Measurements from ENCODE around the gene GDE1. TPM values are rescaled to one million over a fixed set of nuclear protein-coding genes. Genes with fewer than 3 reads are reported as not detected.

The GDE1 gene
- total RNA-seq, 1 experiment from 2014 or later = 65.7 TPM

- ChIA-PET POLR2A (no interaction called here), CTCF (interaction anchor here (1.8 kb wide), 1 partner anchor 15 kb away, joined by 5 read pairs; no protein-coding TSS in a partner anchor)
- no peak overlapping the region for H3K4me3 Mint-ChIP-seq
- H3K9me3 Mint-ChIP-seq = no peaks in the 10 kb centered on the region
- H3K27ac Mint-ChIP-seq = no peak overlapping the region
- H3K36me3 Mint-ChIP-seq = peaks cover 44% of the 10 kb centered on the region
- H3K27me3 Mint-ChIP-seq (ENCODE audit: low read depth) = no peaks in the 10 kb centered on the region
- ATAC-seq (no peak), DNase-seq (ENCODE audit: low spot score) (no peak)
- TF ChIP-seq GABPB1 (CRISPR knock-in tag; IDR thresholded peaks at IDR 0.05) (no peak), JAZF1 (CRISPR knock-in tag; IDR thresholded peaks at IDR 0.05) (no peak), GRHL2 (CRISPR knock-in tag; IDR thresholded peaks at IDR 0.05; ENCODE audit: insufficient replicate concordance, severe bottlenecking) (no peak), MXD4 (CRISPR knock-in tag; IDR thresholded peaks at IDR 0.05; ENCODE audit: borderline replicate concordance) (no peak), TEAD1 (CRISPR knock-in tag; IDR thresholded peaks at IDR 0.05) (no peak), GTF2I (CRISPR knock-in tag; conservative IDR thresholded peaks at IDR 0.05) (no peak)
- TF ChIP-seq, protein P1, sequence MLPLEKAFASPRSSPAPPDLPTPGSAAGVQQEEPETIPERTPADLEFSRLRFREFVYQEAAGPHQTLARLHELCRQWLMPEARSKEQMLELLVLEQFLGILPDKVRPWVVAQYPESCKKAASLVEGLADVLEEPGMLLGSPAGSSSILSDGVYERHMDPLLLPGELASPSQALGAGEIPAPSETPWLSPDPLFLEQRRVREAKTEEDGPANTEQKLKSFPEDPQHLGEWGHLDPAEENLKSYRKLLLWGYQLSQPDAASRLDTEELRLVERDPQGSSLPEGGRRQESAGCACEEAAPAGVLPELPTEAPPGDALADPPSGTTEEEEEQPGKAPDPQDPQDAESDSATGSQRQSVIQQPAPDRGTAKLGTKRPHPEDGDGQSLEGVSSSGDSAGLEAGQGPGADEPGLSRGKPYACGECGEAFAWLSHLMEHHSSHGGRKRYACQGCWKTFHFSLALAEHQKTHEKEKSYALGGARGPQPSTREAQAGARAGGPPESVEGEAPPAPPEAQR (CRISPR knock-in tag; IDR thresholded peaks at IDR 0.05) = no peak
- TF ChIP-seq, protein P2, sequence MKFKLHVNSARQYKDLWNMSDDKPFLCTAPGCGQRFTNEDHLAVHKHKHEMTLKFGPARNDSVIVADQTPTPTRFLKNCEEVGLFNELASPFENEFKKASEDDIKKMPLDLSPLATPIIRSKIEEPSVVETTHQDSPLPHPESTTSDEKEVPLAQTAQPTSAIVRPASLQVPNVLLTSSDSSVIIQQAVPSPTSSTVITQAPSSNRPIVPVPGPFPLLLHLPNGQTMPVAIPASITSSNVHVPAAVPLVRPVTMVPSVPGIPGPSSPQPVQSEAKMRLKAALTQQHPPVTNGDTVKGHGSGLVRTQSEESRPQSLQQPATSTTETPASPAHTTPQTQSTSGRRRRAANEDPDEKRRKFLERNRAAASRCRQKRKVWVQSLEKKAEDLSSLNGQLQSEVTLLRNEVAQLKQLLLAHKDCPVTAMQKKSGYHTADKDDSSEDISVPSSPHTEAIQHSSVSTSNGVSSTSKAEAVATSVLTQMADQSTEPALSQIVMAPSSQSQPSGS (CRISPR knock-in tag; IDR thresholded peaks at IDR 0.05; ENCODE audit: borderline replicate concordance, low read depth) = no peak
- TF ChIP-seq, protein P3, sequence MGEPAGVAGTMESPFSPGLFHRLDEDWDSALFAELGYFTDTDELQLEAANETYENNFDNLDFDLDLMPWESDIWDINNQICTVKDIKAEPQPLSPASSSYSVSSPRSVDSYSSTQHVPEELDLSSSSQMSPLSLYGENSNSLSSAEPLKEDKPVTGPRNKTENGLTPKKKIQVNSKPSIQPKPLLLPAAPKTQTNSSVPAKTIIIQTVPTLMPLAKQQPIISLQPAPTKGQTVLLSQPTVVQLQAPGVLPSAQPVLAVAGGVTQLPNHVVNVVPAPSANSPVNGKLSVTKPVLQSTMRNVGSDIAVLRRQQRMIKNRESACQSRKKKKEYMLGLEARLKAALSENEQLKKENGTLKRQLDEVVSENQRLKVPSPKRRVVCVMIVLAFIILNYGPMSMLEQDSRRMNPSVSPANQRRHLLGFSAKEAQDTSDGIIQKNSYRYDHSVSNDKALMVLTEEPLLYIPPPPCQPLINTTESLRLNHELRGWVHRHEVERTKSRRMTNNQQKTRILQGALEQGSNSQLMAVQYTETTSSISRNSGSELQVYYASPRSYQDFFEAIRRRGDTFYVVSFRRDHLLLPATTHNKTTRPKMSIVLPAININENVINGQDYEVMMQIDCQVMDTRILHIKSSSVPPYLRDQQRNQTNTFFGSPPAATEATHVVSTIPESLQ (CRISPR knock-in tag; IDR thresholded peaks at IDR 0.05) = no peak
- TF ChIP-seq, protein P4, sequence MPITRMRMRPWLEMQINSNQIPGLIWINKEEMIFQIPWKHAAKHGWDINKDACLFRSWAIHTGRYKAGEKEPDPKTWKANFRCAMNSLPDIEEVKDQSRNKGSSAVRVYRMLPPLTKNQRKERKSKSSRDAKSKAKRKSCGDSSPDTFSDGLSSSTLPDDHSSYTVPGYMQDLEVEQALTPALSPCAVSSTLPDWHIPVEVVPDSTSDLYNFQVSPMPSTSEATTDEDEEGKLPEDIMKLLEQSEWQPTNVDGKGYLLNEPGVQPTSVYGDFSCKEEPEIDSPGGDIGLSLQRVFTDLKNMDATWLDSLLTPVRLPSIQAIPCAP (CRISPR knock-in tag; IDR thresholded peaks at IDR 0.05) = no peak
- H3K4me1 Mint-ChIP-seq = peaks cover 24% of the 10 kb centered on the region
Observed at GRCh38 chr16:19517424-19518089, 4.3 kb downstream of the GDE1 start.

GRCh38 chr16:19515757-19516156, 6.1 kb downstream of the GDE1 start:
- no peak overlapping the region for H3K27ac Mint-ChIP-seq
- H3K36me3 Mint-ChIP-seq = peaks cover 54% of the 10 kb centered on the region
- peaks cover 12% of the 10 kb centered on the region for H3K4me1 Mint-ChIP-seq
- ATAC-seq (no peak), DNase-seq (ENCODE audit: low spot score) (no peak)
- no peaks in the 10 kb centered on the region for H3K27me3 Mint-ChIP-seq (ENCODE audit: low read depth)
- POLR2A ChIA-PET = no interaction called here
- CTCF ChIA-PET = no interaction called here
- H3K4me3 Mint-ChIP-seq = no peak overlapping the region
- TF ChIP-seq, protein P2 (CRISPR knock-in tag; IDR thresholded peaks at IDR 0.05; ENCODE audit: borderline replicate concordance, low read depth) = no peak
- TF ChIP-seq SMAD4 (CRISPR knock-in tag; IDR thresholded peaks at IDR 0.05) (no peak), SP1 (CRISPR knock-in tag; conservative IDR thresholded peaks at IDR 0.05) (no peak), CBFB (CRISPR knock-in tag; IDR thresholded peaks at IDR 0.05; ENCODE audit: low read depth) (no peak), FOXP4 (CRISPR knock-in tag; IDR thresholded peaks at IDR 0.05) (no peak), ZBTB43 (CRISPR knock-in tag; IDR thresholded peaks at IDR 0.05) (no peak)
- TF ChIP-seq, protein P5, sequence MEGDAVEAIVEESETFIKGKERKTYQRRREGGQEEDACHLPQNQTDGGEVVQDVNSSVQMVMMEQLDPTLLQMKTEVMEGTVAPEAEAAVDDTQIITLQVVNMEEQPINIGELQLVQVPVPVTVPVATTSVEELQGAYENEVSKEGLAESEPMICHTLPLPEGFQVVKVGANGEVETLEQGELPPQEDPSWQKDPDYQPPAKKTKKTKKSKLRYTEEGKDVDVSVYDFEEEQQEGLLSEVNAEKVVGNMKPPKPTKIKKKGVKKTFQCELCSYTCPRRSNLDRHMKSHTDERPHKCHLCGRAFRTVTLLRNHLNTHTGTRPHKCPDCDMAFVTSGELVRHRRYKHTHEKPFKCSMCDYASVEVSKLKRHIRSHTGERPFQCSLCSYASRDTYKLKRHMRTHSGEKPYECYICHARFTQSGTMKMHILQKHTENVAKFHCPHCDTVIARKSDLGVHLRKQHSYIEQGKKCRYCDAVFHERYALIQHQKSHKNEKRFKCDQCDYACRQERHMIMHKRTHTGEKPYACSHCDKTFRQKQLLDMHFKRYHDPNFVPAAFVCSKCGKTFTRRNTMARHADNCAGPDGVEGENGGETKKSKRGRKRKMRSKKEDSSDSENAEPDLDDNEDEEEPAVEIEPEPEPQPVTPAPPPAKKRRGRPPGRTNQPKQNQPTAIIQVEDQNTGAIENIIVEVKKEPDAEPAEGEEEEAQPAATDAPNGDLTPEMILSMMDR (IDR thresholded peaks at IDR 0.05) = no peak
- no peaks in the 10 kb centered on the region for H3K9me3 Mint-ChIP-seq
